Suprapubic skin (tissue), 4 donors: ENCODE results near the gene ZFYVE19. TPM values are rescaled to one million over a fixed set of nuclear protein-coding genes. Genes with fewer than 3 reads are reported as not detected.

ENCODE experiments used
- DNase-seq, 2 donors: peaks; one replicate each; pipeline ENCODE4 v3.0.0-alpha.2; 2019; ENCODE audit warnings: low spot score in 2 of 2
- H3K27ac ChIP-seq: fragments of 200-600 bp; sonication (generic); one replicate; pipeline ENCODE4 v1.5.1; 2019
- H3K27me3 ChIP-seq: fragments of 200-600 bp; sonication (generic); one replicate; pipeline ENCODE4 v1.5.1; 2019
- H3K36me3 ChIP-seq: fragments of 200-600 bp; sonication (generic); one replicate; pipeline ENCODE4 v1.5.1; 2019
- H3K4me1 ChIP-seq: fragments of 200-600 bp; sonication (generic); one replicate; pipeline ENCODE4 v1.5.1; 2019
- H3K4me3 ChIP-seq: fragments of 200-600 bp; sonication (generic); one replicate; pipeline ENCODE4 v1.5.1; 2019; ENCODE audit warnings: mild to moderate bottlenecking
- H3K9me3 ChIP-seq: fragments of 200-600 bp; sonication (generic); one replicate; pipeline ENCODE4 v1.5.1; 2019
- EP300 ChIP-seq: sonication (generic); formaldehyde crosslinking; IDR thresholded peaks from one replicate; pipeline ENCODE4 v1.6.1; 2017; ENCODE audit warnings: antibody characterized with exemption
- POLR2A ChIP-seq, 2 donors: fragments of 450-650 bp; IDR thresholded peaks; one replicate each; pipeline ENCODE4 v1.6.1; 2017; ENCODE audit warnings: antibody characterized with exemption in 2 of 2, mild to moderate bottlenecking in 2 of 2, moderate library complexity in 2 of 2
- POLR2AphosphoS5 ChIP-seq, 3 donors: sonication (generic); formaldehyde crosslinking; IDR thresholded peaks; one replicate each; pipeline ENCODE4 v1.6.1; 2017; ENCODE audit warnings: antibody characterized with exemption in 3 of 3
- WGBS: methylation state at CpG from one replicate; pipeline ENCODE4 v1.1.5; 2018; 5-methylcytosine and 5-hydroxymethylcytosine counted together
- total RNA-seq, 4 donors: library from RNA; depleted of rRNA; stranded (reverse); fragments of >200 nt; gene quantifications; one replicate each; pipeline ENCODE4 v1.1.0, GENCODE V29; 2016
- TF ChIP-seq, protein P1 (sequence below), 2 donors: fragments of 200-600 bp in 1 of 2; fragments of 450-650 bp in 1 of 2; sonication (generic) in 1 of 2; IDR thresholded peaks; one replicate each; pipeline ENCODE4 v1.5.1; 2016 to 2019; ENCODE audit warnings: antibody characterized with exemption in 2 of 2, mild to moderate bottlenecking in 1 of 2, moderate library complexity in 1 of 2

Gene ZFYVE19
- total RNA-seq, 4 donors from 2014 or later, result 33.3 to 57.1 (median 37.9) TPM

DNA sequence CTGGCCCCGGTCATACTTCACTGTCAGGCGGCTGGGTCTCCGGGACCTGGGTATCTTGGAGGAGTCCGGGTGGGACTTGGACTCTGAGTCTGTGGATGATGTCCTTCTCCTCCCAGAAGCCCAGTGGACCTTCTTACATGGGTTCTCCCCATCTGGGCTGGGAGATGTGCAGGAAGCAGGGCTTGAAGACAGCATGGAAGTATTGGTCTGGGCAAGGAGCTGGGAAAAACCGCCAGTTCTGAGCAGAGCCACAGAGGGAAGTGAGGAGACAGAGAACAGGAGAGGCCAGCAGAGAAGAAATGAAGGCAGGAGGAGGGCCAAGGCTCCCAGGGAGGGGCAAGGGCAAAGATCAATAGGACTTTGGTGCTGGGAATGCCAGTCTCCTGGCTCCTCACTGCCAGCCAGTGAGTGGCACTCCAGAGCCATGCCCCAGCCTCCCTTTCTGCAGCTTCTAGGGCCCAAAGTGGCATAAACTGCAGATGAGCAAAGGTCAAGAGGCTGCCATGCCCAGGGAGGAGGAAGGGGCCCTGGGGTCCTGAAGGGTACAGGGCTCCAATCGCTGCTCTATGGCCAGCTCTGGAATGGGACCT is 21.7 kb downstream of the ZFYVE19 start, which contains the start of gene PPP1R14D:
TSS of gene PPP1R14D (minus strand) at position 262 of the 590 bp plus-strand sequence. CDS start at position 195, 67 bp downstream.
- DNase-seq, result no peak
- WGBS, result 96% methylated on average over 5 of the region's 6 CpGs
- TF ChIP-seq POLR2AphosphoS5 (IDR thresholded peaks at IDR 0.05) (no peak), POLR2A (IDR thresholded peaks at IDR 0.05) (no peak), EP300 (no peak)
- TF ChIP-seq, protein P1, sequence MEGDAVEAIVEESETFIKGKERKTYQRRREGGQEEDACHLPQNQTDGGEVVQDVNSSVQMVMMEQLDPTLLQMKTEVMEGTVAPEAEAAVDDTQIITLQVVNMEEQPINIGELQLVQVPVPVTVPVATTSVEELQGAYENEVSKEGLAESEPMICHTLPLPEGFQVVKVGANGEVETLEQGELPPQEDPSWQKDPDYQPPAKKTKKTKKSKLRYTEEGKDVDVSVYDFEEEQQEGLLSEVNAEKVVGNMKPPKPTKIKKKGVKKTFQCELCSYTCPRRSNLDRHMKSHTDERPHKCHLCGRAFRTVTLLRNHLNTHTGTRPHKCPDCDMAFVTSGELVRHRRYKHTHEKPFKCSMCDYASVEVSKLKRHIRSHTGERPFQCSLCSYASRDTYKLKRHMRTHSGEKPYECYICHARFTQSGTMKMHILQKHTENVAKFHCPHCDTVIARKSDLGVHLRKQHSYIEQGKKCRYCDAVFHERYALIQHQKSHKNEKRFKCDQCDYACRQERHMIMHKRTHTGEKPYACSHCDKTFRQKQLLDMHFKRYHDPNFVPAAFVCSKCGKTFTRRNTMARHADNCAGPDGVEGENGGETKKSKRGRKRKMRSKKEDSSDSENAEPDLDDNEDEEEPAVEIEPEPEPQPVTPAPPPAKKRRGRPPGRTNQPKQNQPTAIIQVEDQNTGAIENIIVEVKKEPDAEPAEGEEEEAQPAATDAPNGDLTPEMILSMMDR (IDR thresholded peaks at IDR 0.05), result no peak

GRCh38 chr15:40829115-40829514 is 22.2 kb downstream of the ZFYVE19 start:
- H3K36me3 ChIP-seq, result no peaks in the 10 kb centered on the region
- TF ChIP-seq, protein P1 (IDR thresholded peaks at IDR 0.05), result no peak
- TF ChIP-seq POLR2A (IDR thresholded peaks at IDR 0.05) (no peak), POLR2AphosphoS5 (IDR thresholded peaks at IDR 0.05) (no peak), EP300 (no peak)
- WGBS, result 68% methylated on average over 5 of the region's 7 CpGs
- H3K27ac ChIP-seq, result no peak overlapping the region
- H3K27me3 ChIP-seq, result no peaks in the 10 kb centered on the region
- no peaks in the 10 kb centered on the region for H3K9me3 ChIP-seq
- DNase-seq, result no peak
- H3K4me1 ChIP-seq, result no peaks in the 10 kb centered on the region
- H3K4me3 ChIP-seq, result no peak overlapping the region

More for the DNA sequence above, 21.7 kb downstream of the ZFYVE19 start, which contains the start of gene PPP1R14D:
- Histone ChIP-seq H3K36me3 (no peaks in the 10 kb centered on the region), H3K27me3 (no peaks in the 10 kb centered on the region), H3K4me1 (no peaks in the 10 kb centered on the region), H3K27ac (no peak within 1 kb of the TSS), H3K9me3 (no peaks in the 10 kb centered on the region), H3K4me3 (no peak within 1 kb of the TSS)

- no peaks in the 10 kb centered on the region for H3K4me1 ChIP-seq
- WGBS, result 80% methylated on average over 2 of the region's 2 CpGs
- H3K36me3 ChIP-seq, result no peaks in the 10 kb centered on the region
- H3K27me3 ChIP-seq, result no peaks in the 10 kb centered on the region
- H3K4me3 ChIP-seq, result no peak overlapping the region
- no peak for DNase-seq
- TF ChIP-seq POLR2A (IDR thresholded peaks at IDR 0.05), result no peak
- H3K9me3 ChIP-seq, result no peaks in the 10 kb centered on the region
- H3K27ac ChIP-seq, result no peak overlapping the region
Measured at GRCh38 chr15:40830884-40831283, 24.0 kb downstream of the ZFYVE19 start.

GRCh38 chr15:40831861-40832260 is 25.0 kb downstream of the ZFYVE19 start:
- Histone ChIP-seq H3K36me3 (no peaks in the 10 kb centered on the region), H3K4me3 (no peak overlapping the region), H3K27ac (no peak overlapping the region), H3K27me3 (no peaks in the 10 kb centered on the region), H3K9me3 (no peaks in the 10 kb centered on the region), H3K4me1 (no peaks in the 10 kb centered on the region)
- DNase-seq, result no peak
- no peak for TF ChIP-seq POLR2A (IDR thresholded peaks at IDR 0.05)
- TF ChIP-seq EP300, result no peak
- TF ChIP-seq POLR2AphosphoS5 (IDR thresholded peaks at IDR 0.05), result no peak
- TF ChIP-seq, protein P1 (IDR thresholded peaks at IDR 0.05), result no peak
- 69% methylated on average over 1 of the region's 1 CpG for WGBS

GRCh38 chr15:40832903-40833302 is 26.0 kb downstream of the ZFYVE19 start:
- Histone ChIP-seq H3K27me3 (no peaks in the 10 kb centered on the region), H3K27ac (no peak overlapping the region), H3K4me3 (no peak overlapping the region), H3K36me3 (no peaks in the 10 kb centered on the region), H3K9me3 (no peaks in the 10 kb centered on the region), H3K4me1 (no peaks in the 10 kb centered on the region)
- TF ChIP-seq POLR2A (IDR thresholded peaks at IDR 0.05) (no peak), POLR2AphosphoS5 (IDR thresholded peaks at IDR 0.05) (no peak), EP300 (no peak)
- TF ChIP-seq, protein P1 (IDR thresholded peaks at IDR 0.05), result no peak
- no peak for DNase-seq

- 90% methylated on average over 1 of the region's 1 CpG for WGBS
- H3K4me1 ChIP-seq, result no peaks in the 10 kb centered on the region
- no peaks in the 10 kb centered on the region for H3K27me3 ChIP-seq
- no peak for DNase-seq
- H3K4me3 ChIP-seq, result no peak overlapping the region
- no peak overlapping the region for H3K27ac ChIP-seq
- TF ChIP-seq, protein P1 (IDR thresholded peaks at IDR 0.05), result no peak
- TF ChIP-seq EP300 (no peak), POLR2AphosphoS5 (IDR thresholded peaks at IDR 0.05) (no peak)
- H3K9me3 ChIP-seq, result no peaks in the 10 kb centered on the region
- no peaks in the 10 kb centered on the region for H3K36me3 ChIP-seq
Measured at GRCh38 chr15:40836020-40836419, 29.1 kb downstream of the ZFYVE19 start.
